Measurements from ENCODE around the gene THAP7. TPM values are rescaled to one million over a fixed set of nuclear protein-coding genes. Genes with fewer than 3 reads are reported as not detected.

THAP7 gene
- total and polyA plus RNA-seq, 9 of the 15 experiments (the other 6 are each of a cell fraction or from before 2014, with no cell fraction given), result 7.9 to 263 (median 84.1) TPM

GRCh38 chr22:21014202-21014725 lies 12.3 kb upstream of the THAP7 start (continued):
- no peak for TF ChIP-seq HLTF (IDR thresholded peaks at IDR 0.05)
- no peak for TF ChIP-seq TRIM28 (IDR thresholded peaks at IDR 0.05)
- 0 out of 2 replicates have a peak, but pooled peaks have one; percentile 51 for TF ChIP-seq ZNF75A (CRISPR knock-in tag; IDR thresholded peaks at IDR 0.05)
- TF ChIP-seq SETDB1 (IDR thresholded peaks at IDR 0.05; ENCODE audit: low read length), result peak; percentile 54
- peak; percentile 63; the same call in 1 of the 2 replicates for TF ChIP-seq ZNF695 (CRISPR knock-in tag; IDR thresholded peaks at IDR 0.05)
- TF ChIP-seq HMG20A (CRISPR knock-in tag; conservative IDR thresholded peaks at IDR 0.05), result peak; percentile 51; the same call in 1 of the 2 replicates
- no peak for TF ChIP-seq ZNF589 (CRISPR knock-in tag; IDR thresholded peaks at IDR 0.05; ENCODE audit: low read depth)
- peak; percentile 18; the same call in 1 of the 2 replicates for TF ChIP-seq CHD2 (IDR thresholded peaks at IDR 0.05; ENCODE audit: low read depth, low read length)
- no peak for TF ChIP-seq ARID3A (IDR thresholded peaks at IDR 0.05; ENCODE audit: borderline replicate concordance, low read depth, low read length)
- TF ChIP-seq ATF4 (CRISPR knock-in tag; IDR thresholded peaks at IDR 0.05), result peak; percentile 61; the same call in 1 of the 2 replicates
- no peak for TF ChIP-seq ZNF699 (CRISPR knock-in tag; IDR thresholded peaks at IDR 0.05; ENCODE audit: insufficient replicate concordance)
- no peak for TF ChIP-seq BCL6 (CRISPR knock-in tag; IDR thresholded peaks at IDR 0.05)
- no peak for TF ChIP-seq CREM (IDR thresholded peaks at IDR 0.05; ENCODE audit: low read depth)
- TF ChIP-seq PTRF (tag; IDR thresholded peaks at IDR 0.05), result no peak
- TF ChIP-seq SIX5 (IDR thresholded peaks at IDR 0.05; ENCODE audit: borderline replicate concordance in 1 of 2, insufficient read depth in 1 of 2, low read depth in 1 of 2, low read length in 2 of 2), result peak in 1 of 2 experiments; percentile 34; a peak in 1 of 4 replicates
- TF ChIP-seq, protein P1, sequence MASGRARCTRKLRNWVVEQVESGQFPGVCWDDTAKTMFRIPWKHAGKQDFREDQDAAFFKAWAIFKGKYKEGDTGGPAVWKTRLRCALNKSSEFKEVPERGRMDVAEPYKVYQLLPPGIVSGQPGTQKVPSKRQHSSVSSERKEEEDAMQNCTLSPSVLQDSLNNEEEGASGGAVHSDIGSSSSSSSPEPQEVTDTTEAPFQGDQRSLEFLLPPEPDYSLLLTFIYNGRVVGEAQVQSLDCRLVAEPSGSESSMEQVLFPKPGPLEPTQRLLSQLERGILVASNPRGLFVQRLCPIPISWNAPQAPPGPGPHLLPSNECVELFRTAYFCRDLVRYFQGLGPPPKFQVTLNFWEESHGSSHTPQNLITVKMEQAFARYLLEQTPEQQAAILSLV (tag; IDR thresholded peaks at IDR 0.05), result no peak
- TF ChIP-seq EP300 (IDR thresholded peaks at IDR 0.05; ENCODE audit: low read length), result peak; percentile 75
- TF ChIP-seq MBD1 (CRISPR knock-in tag; IDR thresholded peaks at IDR 0.05), result no peak
- peak in 1 of 2 experiments; percentile 99; a peak in 2 of 4 replicates for TF ChIP-seq RCOR1 (IDR thresholded peaks at IDR 0.05; ENCODE audit: borderline replicate concordance in 1 of 2, low read depth in 2 of 2, low read length in 2 of 2)
- TF ChIP-seq ZBTB9 (CRISPR knock-in tag; IDR thresholded peaks at IDR 0.05), result peak; percentile 91
- no peak for TF ChIP-seq TFAM (CRISPR knock-in tag; conservative IDR thresholded peaks at IDR 0.05)
- TF ChIP-seq MLX (CRISPR knock-in tag; conservative IDR thresholded peaks at IDR 0.05), result peak in 1 of 2 experiments; percentile 95
